HEK293 (cell line): ENCODE results near the gene SGIP1.

Experiments
- KLF10 ChIP-seq: fragments of 450-650 bp; IDR thresholded peaks from 2 replicates; pipeline ENCODE4 v1.5.1; 2018; ENCODE audit warnings: missing biosample characterization, mild to moderate bottlenecking, missing genetic modification characterization
- YY2 ChIP-seq: fragments of 450-650 bp; formaldehyde crosslinking; IDR thresholded peaks from 2 replicates; pipeline ENCODE4 v1.5.1; 2016; ENCODE audit warnings: missing biosample characterization, missing genetic modification characterization
- ZFP69B ChIP-seq: fragments of 450-650 bp; formaldehyde crosslinking; IDR thresholded peaks from 2 replicates; pipeline ENCODE4 v1.5.1; 2016; ENCODE audit warnings: missing biosample characterization, missing genetic modification characterization
- ZNF274 ChIP-seq, 2 experiments: fragments of 200-500 bp in 1 of 2; fragments of 450-650 bp in 1 of 2; sonication (Bioruptor generic) in 1 of 2; formaldehyde crosslinking in 1 of 2; IDR thresholded peaks; 2 replicates each; pipeline versions ENCODE4 v1.5.1 to v1.6.1; 2014 to 2016; ENCODE audit warnings: borderline replicate concordance in 1 of 2, inconsistent platforms in 1 of 2, low read length in 1 of 2, missing biosample characterization in 1 of 2, missing genetic modification characterization in 1 of 2

GRCh38 chr1:66705110-66705509, 171.2 kb downstream of the SGIP1 start:
- TF ChIP-seq YY2 (tag by site-specific recombination) (no peak), KLF10 (tag by site-specific recombination) (no peak), ZFP69B (tag by site-specific recombination) (no peak), ZNF274 (IDR thresholded peaks at IDR 0.05; ENCODE audit: low read length) (no peak), ZNF274 (tag by site-specific recombination; IDR thresholded peaks at IDR 0.05; ENCODE audit: borderline replicate concordance) (no peak)
